H1 (cell line): Measurements from ENCODE around the gene RAB3A. TPM values are rescaled to one million over a fixed set of nuclear protein-coding genes. Genes with fewer than 3 reads are reported as not detected.

ENCODE experiments used
- ATF3 ChIP-seq: IDR thresholded peaks from 2 replicates; pipeline ENCODE4 v1.6.1; 2011; ENCODE audit warnings: low read depth, mild to moderate bottlenecking, low read length; ENCODE audit not compliant: insufficient read depth
- CBX8 ChIP-seq: fragments of 300-800, 300-1000 bp; sonication (generic); IDR thresholded peaks from 2 replicates; pipeline ENCODE4 v1.7.1; 2016; ENCODE audit warnings: low read depth, low read length, borderline replicate concordance
- CEBPB ChIP-seq: IDR thresholded peaks from 2 replicates; pipeline ENCODE4 v1.6.1; 2012; ENCODE audit warnings: low read depth, low read length
- CHD1 ChIP-seq: IDR thresholded peaks from 2 replicates; pipeline ENCODE4 v1.6.1; 2012; ENCODE audit warnings: low read depth, low read length, improper control_type of control experiment
- CHD2 ChIP-seq: IDR thresholded peaks from 2 replicates; pipeline ENCODE4 v1.6.1; 2012; ENCODE audit warnings: low read length, improper control_type of control experiment
- CTCF ChIP-seq, 3 experiments: IDR thresholded peaks; 1 replicate in 2 of 3; 2 replicates in 1 of 3; pipeline versions ENCODE4 v1.5.1 to v1.6.1; 2011; ENCODE audit warnings: low read length in 3 of 3, mild to moderate bottlenecking in 3 of 3, inconsistent platforms in 2 of 3, low read depth in 1 of 3, moderate library complexity in 1 of 3; ENCODE audit not compliant: insufficient read depth in 1 of 3; ENCODE audit errors: control extremely low read depth in 1 of 3
- GABPA ChIP-seq: IDR thresholded peaks from 2 replicates; pipeline ENCODE4 v1.6.1; 2011; ENCODE audit warnings: mild to moderate bottlenecking, low read length, moderate library complexity, borderline replicate concordance; ENCODE audit not compliant: insufficient read depth
- HDAC6 ChIP-seq: IDR thresholded peaks from one replicate; pipeline ENCODE4 v1.7.1; 2012; ENCODE audit warnings: low read depth, mild to moderate bottlenecking, inconsistent platforms, low read length, moderate library complexity
- KDM1A ChIP-seq: fragments of 200-600, 300-600 bp; sonication (generic); IDR thresholded peaks from 2 replicates; pipeline ENCODE4 v1.7.1; 2016; ENCODE audit warnings: mild to moderate bottlenecking, low read length, borderline replicate concordance
- MAX ChIP-seq: IDR thresholded peaks from 2 replicates; pipeline ENCODE4 v1.6.1; 2012; ENCODE audit warnings: inconsistent platforms
- NRF1 ChIP-seq: IDR thresholded peaks from 2 replicates; pipeline ENCODE4 v1.6.1; 2011; ENCODE audit warnings: mild to moderate bottlenecking, low read depth, low read length, improper control_type of control experiment
- PHF8 ChIP-seq: fragments of 200-600 bp; sonication (generic); conservative IDR thresholded peaks from 2 replicates; pipeline ENCODE4 v1.7.1; 2012; ENCODE audit warnings: low read depth, mild to moderate bottlenecking, inconsistent platforms, low read length, moderate library complexity
- SAP30 ChIP-seq: fragments of 300-600 bp; sonication (generic); IDR thresholded peaks from 2 replicates; pipeline ENCODE4 v1.7.1; 2012; ENCODE audit warnings: low read length, moderate library complexity, mild to moderate bottlenecking, inconsistent platforms; ENCODE audit not compliant: insufficient read depth, insufficient replicate concordance
- SIRT6 ChIP-seq: IDR thresholded peaks from one replicate; pipeline ENCODE4 v1.7.1; 2012; ENCODE audit warnings: low read length, inconsistent platforms
- SP1 ChIP-seq: IDR thresholded peaks from 2 replicates; pipeline ENCODE4 v1.6.1; 2011; ENCODE audit warnings: low read depth, low read length
- SP2 ChIP-seq: IDR thresholded peaks from 2 replicates; pipeline ENCODE4 v1.6.1; 2012; ENCODE audit warnings: mild to moderate bottlenecking, low read length, inconsistent platforms
- SP4 ChIP-seq: IDR thresholded peaks from 2 replicates; pipeline ENCODE4 v1.6.1; 2012; ENCODE audit warnings: low read length, inconsistent platforms
- SRF ChIP-seq: IDR thresholded peaks from 2 replicates; pipeline ENCODE4 v1.6.1; 2011; ENCODE audit warnings: mild to moderate bottlenecking, low read depth, low read length, moderate library complexity
- TAF1 ChIP-seq: IDR thresholded peaks from 2 replicates; pipeline ENCODE4 v1.6.1; 2011; ENCODE audit warnings: mild to moderate bottlenecking, low read depth, low read length
- TBP ChIP-seq: IDR thresholded peaks from 2 replicates; pipeline ENCODE4 v1.6.1; 2011; ENCODE audit warnings: low read depth, low read length, improper control_type of control experiment
- USF2 ChIP-seq: IDR thresholded peaks from 2 replicates; pipeline ENCODE4 v1.6.1; 2011; ENCODE audit warnings: low read length, improper control_type of control experiment
- ZNF274 ChIP-seq: IDR thresholded peaks from 2 replicates; pipeline ENCODE4 v1.7.0; 2012; ENCODE audit warnings: low read length, borderline replicate concordance; ENCODE audit errors: extremely low read depth
- polyA plus RNA-seq, 7 experiments: library from polyadenylated mRNA; depleted of rRNA in 3 of 7; stranded (reverse) in 5 of 7; unstranded in 2 of 7; fragments of >200 nt in 5 of 7; fragments of 200-250 nt in 2 of 7; gene quantifications; 1 replicate in 5 of 7; 2 replicates in 1 of 7; 4 replicates in 1 of 7; pipeline versions ENCODE4 v1.2.1 to v1.2.3, GENCODE V29; 2011 to 2013; ENCODE audit warnings: missing spikeins in 2 of 7, mixed read lengths in 2 of 7
- total RNA-seq: library from RNA; stranded (reverse); fragmentation: NEBNext Ultra II Directional; extraction: Animal tissue kit (Norgen Biotek cat#: 25700); gene quantifications from 2 replicates; pipeline ENCODE4 v1.2.1, GENCODE V29; 2021

RAB3A gene
- total and polyA plus RNA-seq, 2 of the 8 experiments (the other 6 are each of a cell fraction or from before 2014, with no cell fraction given), result 13.6 to 14.2 TPM

- TF ChIP-seq SAP30, result peak; percentile 99
- TF ChIP-seq HDAC6, result no peak
- no peak for TF ChIP-seq SP4
- TF ChIP-seq TAF1, result no peak
- TF ChIP-seq ATF3, result no peak
- TF ChIP-seq CBX8, result no peak
- no peak for TF ChIP-seq CEBPB
- TF ChIP-seq GABPA, result peak; percentile 66; the same call in 1 of the 2 replicates
- TF ChIP-seq SP2, result no peak
- TF ChIP-seq MAX, result peak; percentile 47; the same call in 1 of the 2 replicates
- TF ChIP-seq PHF8, result no peak
- TF ChIP-seq NRF1, result no peak
- TF ChIP-seq TBP, result peak; percentile 34; the same call in 1 of the 2 replicates
- TF ChIP-seq SRF, result no peak
- TF ChIP-seq CHD2, result no peak
- TF ChIP-seq CHD1, result no peak
- TF ChIP-seq SP1, result no peak
- no peak for TF ChIP-seq KDM1A
- no peak for TF ChIP-seq USF2
- TF ChIP-seq SIRT6, result no peak
- no peak for TF ChIP-seq CTCF (IDR thresholded peaks at IDR 0.05; ENCODE audit: control extremely low read depth in 1 of 3, insufficient read depth in 1 of 3, low read depth in 1 of 3, low read length in 3 of 3)
- no peak for TF ChIP-seq ZNF274
Measured at GRCh38 chr19:18233224-18233825, 29.5 kb upstream of the RAB3A start (continued).
